ENCODE measurements around the gene TRIP12. TPM values are rescaled to one million over a fixed set of nuclear protein-coding genes. Genes with fewer than 3 reads are reported as not detected.

TRIP12 gene
- total RNA-seq, 1 experiment from 2014 or later = 252 TPM

- no peak for DNase-seq
- intact Hi-C loops (cut with micrococcal nuclease; ENCODE audit: unreplicated experiment) = no loop called here
- TF ChIP-seq CTCF (IDR thresholded peaks at IDR 0.05; ENCODE audit: unreplicated experiment) = no peak
- peaks cover 30% of the 10 kb centered on the region for H3K36me3 Mint-ChIP-seq (ENCODE audit: insufficient read depth, unreplicated experiment)
- CTCF ChIA-PET = interaction anchor here (0.5 to 0.7 kb wide), 2 partner anchors 28 to 47 kb away, joined by 3 to 9 read pairs; no protein-coding TSS in a partner anchor
- no peak overlapping the region for H3K4me3 Mint-ChIP-seq (ENCODE audit: low read depth, unreplicated experiment)
- H3K9me3 Mint-ChIP-seq (ENCODE audit: low read depth, unreplicated experiment) = no peaks in the 10 kb centered on the region
- no peaks in the 10 kb centered on the region for H3K27me3 Mint-ChIP-seq (ENCODE audit: unreplicated experiment)
- H3K27ac Mint-ChIP-seq (ENCODE audit: unreplicated experiment) = no peak overlapping the region
- BruUV-seq (replicated peaks) = no TSS peak
- H3K4me1 Mint-ChIP-seq (ENCODE audit: low read depth, unreplicated experiment) = no peaks in the 10 kb centered on the region
These were observed 89.9 kb downstream of the TRIP12 start for GRCh38 chr2:229831805-229832509.

- H3K36me3 Mint-ChIP-seq (ENCODE audit: insufficient read depth, unreplicated experiment) = peaks cover 42% of the 10 kb centered on the region
- H3K27ac Mint-ChIP-seq (ENCODE audit: unreplicated experiment) = no peak overlapping the region
- CTCF ChIA-PET = no interaction called here
- TF ChIP-seq CTCF (IDR thresholded peaks at IDR 0.05; ENCODE audit: unreplicated experiment) = no peak
- no peaks in the 10 kb centered on the region for H3K9me3 Mint-ChIP-seq (ENCODE audit: low read depth, unreplicated experiment)
- DNase-seq = no peak
- intact Hi-C loops (cut with micrococcal nuclease; ENCODE audit: unreplicated experiment) = no loop called here
- no TSS peak for BruUV-seq (replicated peaks)
- no peak overlapping the region for H3K4me3 Mint-ChIP-seq (ENCODE audit: low read depth, unreplicated experiment)
- H3K27me3 Mint-ChIP-seq (ENCODE audit: unreplicated experiment) = no peaks in the 10 kb centered on the region
- peaks cover 9% of the 10 kb centered on the region for H3K4me1 Mint-ChIP-seq (ENCODE audit: low read depth, unreplicated experiment)
These were observed 96.3 kb downstream of the TRIP12 start for GRCh38 chr2:229825476-229825875.

- peaks cover 24% of the 10 kb centered on the region for H3K36me3 Mint-ChIP-seq (ENCODE audit: insufficient read depth, unreplicated experiment)
- no peak for TF ChIP-seq CTCF (IDR thresholded peaks at IDR 0.05; ENCODE audit: unreplicated experiment)
- H3K27me3 Mint-ChIP-seq (ENCODE audit: unreplicated experiment) = no peaks in the 10 kb centered on the region
- no peak overlapping the region for H3K4me3 Mint-ChIP-seq (ENCODE audit: low read depth, unreplicated experiment)
- peaks cover 9% of the 10 kb centered on the region for H3K4me1 Mint-ChIP-seq (ENCODE audit: low read depth, unreplicated experiment)
- intact Hi-C loops (cut with micrococcal nuclease; ENCODE audit: unreplicated experiment) = no loop called here
- H3K27ac Mint-ChIP-seq (ENCODE audit: unreplicated experiment) = no peak overlapping the region
- H3K9me3 Mint-ChIP-seq (ENCODE audit: low read depth, unreplicated experiment) = no peaks in the 10 kb centered on the region
- DNase-seq = no peak
- CTCF ChIA-PET = no interaction called here
- no TSS peak for BruUV-seq (replicated peaks)
These were observed 100.5 kb downstream of the TRIP12 start for GRCh38 chr2:229821316-229821715.

- H3K27me3 Mint-ChIP-seq (ENCODE audit: unreplicated experiment) = no peaks in the 10 kb centered on the region
- no TSS peak for BruUV-seq (replicated peaks)
- TF ChIP-seq CTCF (IDR thresholded peaks at IDR 0.05; ENCODE audit: unreplicated experiment) = no peak
- H3K27ac Mint-ChIP-seq (ENCODE audit: unreplicated experiment) = no peak overlapping the region
- H3K4me1 Mint-ChIP-seq (ENCODE audit: low read depth, unreplicated experiment) = peaks cover 9% of the 10 kb centered on the region
- H3K9me3 Mint-ChIP-seq (ENCODE audit: low read depth, unreplicated experiment) = no peaks in the 10 kb centered on the region
- no peak for DNase-seq
- peaks cover 20% of the 10 kb centered on the region for H3K36me3 Mint-ChIP-seq (ENCODE audit: insufficient read depth, unreplicated experiment)
- CTCF ChIA-PET = no interaction called here
- intact Hi-C loops (cut with micrococcal nuclease; ENCODE audit: unreplicated experiment) = no loop called here
- no peak overlapping the region for H3K4me3 Mint-ChIP-seq (ENCODE audit: low read depth, unreplicated experiment)
These were observed 103.6 kb downstream of the TRIP12 start for GRCh38 chr2:229818230-229818629.

Data from Calu3 (cell line).